Suprapubic skin (tissue), 4 donors: ENCODE data around the gene DNAJC11. TPM values are rescaled to one million over a fixed set of nuclear protein-coding genes. Genes with fewer than 3 reads are reported as not detected.

ENCODE experiments used
- DNase-seq, 2 donors: peaks; one replicate each; pipeline ENCODE4 v3.0.0-alpha.2; 2019; ENCODE audit warnings: low spot score in 2 of 2
- H3K27ac ChIP-seq: fragments of 200-600 bp; sonication (generic); one replicate; pipeline ENCODE4 v1.5.1; 2019
- H3K27me3 ChIP-seq: fragments of 200-600 bp; sonication (generic); one replicate; pipeline ENCODE4 v1.5.1; 2019
- H3K36me3 ChIP-seq: fragments of 200-600 bp; sonication (generic); one replicate; pipeline ENCODE4 v1.5.1; 2019
- H3K4me1 ChIP-seq: fragments of 200-600 bp; sonication (generic); one replicate; pipeline ENCODE4 v1.5.1; 2019
- H3K4me3 ChIP-seq: fragments of 200-600 bp; sonication (generic); one replicate; pipeline ENCODE4 v1.5.1; 2019; ENCODE audit warnings: mild to moderate bottlenecking
- H3K9me3 ChIP-seq: fragments of 200-600 bp; sonication (generic); one replicate; pipeline ENCODE4 v1.5.1; 2019
- CTCF ChIP-seq, 2 donors: fragments of 200-600 bp in 1 of 2; fragments of 450-650 bp in 1 of 2; sonication (generic) in 1 of 2; IDR thresholded peaks; one replicate each; pipeline ENCODE4 v1.5.1; 2016 to 2019; ENCODE audit warnings: antibody characterized with exemption in 2 of 2, mild to moderate bottlenecking in 1 of 2, moderate library complexity in 1 of 2
- EP300 ChIP-seq: sonication (generic); formaldehyde crosslinking; IDR thresholded peaks from one replicate; pipeline ENCODE4 v1.6.1; 2017; ENCODE audit warnings: antibody characterized with exemption
- POLR2A ChIP-seq, 2 donors: fragments of 450-650 bp; IDR thresholded peaks; one replicate each; pipeline ENCODE4 v1.6.1; 2017; ENCODE audit warnings: antibody characterized with exemption in 2 of 2, mild to moderate bottlenecking in 2 of 2, moderate library complexity in 2 of 2
- POLR2AphosphoS5 ChIP-seq, 3 donors: sonication (generic); formaldehyde crosslinking; IDR thresholded peaks; one replicate each; pipeline ENCODE4 v1.6.1; 2017; ENCODE audit warnings: antibody characterized with exemption in 3 of 3
- WGBS: methylation state at CpG from one replicate; pipeline ENCODE4 v1.1.5; 2018; 5-methylcytosine and 5-hydroxymethylcytosine counted together
- total RNA-seq, 4 donors: library from RNA; depleted of rRNA; stranded (reverse); fragments of >200 nt; gene quantifications; one replicate each; pipeline ENCODE4 v1.1.0, GENCODE V29; 2016

Gene DNAJC11
- total RNA-seq, 4 donors from 2014 or later, result 22.9 to 53.0 (median 31.4) TPM

GRCh38 chr1:6738987-6739676, 37.5 kb upstream of the DNAJC11 start:
- TF ChIP-seq POLR2AphosphoS5 (IDR thresholded peaks at IDR 0.05) (no peak), EP300 (no peak), POLR2A (IDR thresholded peaks at IDR 0.05) (no peak), CTCF (IDR thresholded peaks at IDR 0.05) (no peak)
- no peak overlapping the region for H3K4me3 ChIP-seq
- 74% methylated on average over 29 of the region's 30 CpGs for WGBS
- no peak for DNase-seq
- H3K4me1 ChIP-seq, result peaks cover 14% of the 10 kb centered on the region
- H3K36me3 ChIP-seq, result no peaks in the 10 kb centered on the region
- no peak overlapping the region for H3K27ac ChIP-seq
- no peaks in the 10 kb centered on the region for H3K9me3 ChIP-seq
- no peaks in the 10 kb centered on the region for H3K27me3 ChIP-seq

GRCh38 chr1:6732942-6733341, 31.3 kb upstream of the DNAJC11 start:
- no peaks in the 10 kb centered on the region for H3K36me3 ChIP-seq
- H3K27ac ChIP-seq, result no peak overlapping the region
- H3K9me3 ChIP-seq, result no peaks in the 10 kb centered on the region
- no peak for DNase-seq
- H3K27me3 ChIP-seq, result no peaks in the 10 kb centered on the region
- no peaks in the 10 kb centered on the region for H3K4me1 ChIP-seq
- 98% methylated on average over 5 of the region's 5 CpGs for WGBS
- H3K4me3 ChIP-seq, result no peak overlapping the region
- TF ChIP-seq POLR2AphosphoS5 (IDR thresholded peaks at IDR 0.05), result no peak
- TF ChIP-seq EP300, result no peak
- no peak for TF ChIP-seq CTCF (IDR thresholded peaks at IDR 0.05)
- no peak for TF ChIP-seq POLR2A (IDR thresholded peaks at IDR 0.05)

GRCh38 chr1:6731905-6732304, 30.3 kb upstream of the DNAJC11 start:
- Histone ChIP-seq H3K4me3 (no peak overlapping the region), H3K27me3 (no peaks in the 10 kb centered on the region), H3K27ac (no peak overlapping the region), H3K4me1 (peaks cover 5% of the 10 kb centered on the region), H3K36me3 (no peaks in the 10 kb centered on the region), H3K9me3 (no peaks in the 10 kb centered on the region)
- no peak for DNase-seq
- WGBS, result 61% methylated on average over 3 of the region's 3 CpGs
- no peak for TF ChIP-seq POLR2A (IDR thresholded peaks at IDR 0.05)

GRCh38 chr1:6730880-6731279, 29.3 kb upstream of the DNAJC11 start:
- DNase-seq, result no peak
- Histone ChIP-seq H3K27ac (no peak overlapping the region), H3K4me1 (peaks cover 5% of the 10 kb centered on the region), H3K36me3 (no peaks in the 10 kb centered on the region), H3K9me3 (no peaks in the 10 kb centered on the region), H3K27me3 (no peaks in the 10 kb centered on the region), H3K4me3 (no peak overlapping the region)
- WGBS, result 80% methylated on average over 6 of the region's 6 CpGs
- TF ChIP-seq POLR2AphosphoS5 (IDR thresholded peaks at IDR 0.05) (no peak), EP300 (no peak), CTCF (IDR thresholded peaks at IDR 0.05) (no peak), POLR2A (IDR thresholded peaks at IDR 0.05) (no peak)

- H3K27me3 ChIP-seq, result no peaks in the 10 kb centered on the region
- H3K36me3 ChIP-seq, result no peaks in the 10 kb centered on the region
- H3K4me1 ChIP-seq, result peaks cover 5% of the 10 kb centered on the region
- H3K27ac ChIP-seq, result no peak overlapping the region
- 47% methylated on average over 11 of the region's 11 CpGs for WGBS
- H3K9me3 ChIP-seq, result no peaks in the 10 kb centered on the region
- TF ChIP-seq POLR2AphosphoS5 (IDR thresholded peaks at IDR 0.05), result no peak
- no peak overlapping the region for H3K4me3 ChIP-seq
- DNase-seq, result no peak
Measured at GRCh38 chr1:6730473-6730872, 28.9 kb upstream of the DNAJC11 start.

GRCh38 chr1:6727535-6727934, 25.9 kb upstream of the DNAJC11 start:
- Histone ChIP-seq H3K4me1 (peaks cover 5% of the 10 kb centered on the region), H3K27ac (no peak overlapping the region), H3K27me3 (no peaks in the 10 kb centered on the region), H3K9me3 (no peaks in the 10 kb centered on the region), H3K4me3 (no peak overlapping the region), H3K36me3 (no peaks in the 10 kb centered on the region)
- DNase-seq, result no peak
- TF ChIP-seq CTCF (IDR thresholded peaks at IDR 0.05), result peak; percentile 60 to 88
- no peak for TF ChIP-seq EP300
- TF ChIP-seq POLR2A (IDR thresholded peaks at IDR 0.05), result no peak
- WGBS, result 19% methylated on average over 6 of the region's 6 CpGs
